ENCODE data around the gene C1orf210.

Gene C1orf210

DNA sequence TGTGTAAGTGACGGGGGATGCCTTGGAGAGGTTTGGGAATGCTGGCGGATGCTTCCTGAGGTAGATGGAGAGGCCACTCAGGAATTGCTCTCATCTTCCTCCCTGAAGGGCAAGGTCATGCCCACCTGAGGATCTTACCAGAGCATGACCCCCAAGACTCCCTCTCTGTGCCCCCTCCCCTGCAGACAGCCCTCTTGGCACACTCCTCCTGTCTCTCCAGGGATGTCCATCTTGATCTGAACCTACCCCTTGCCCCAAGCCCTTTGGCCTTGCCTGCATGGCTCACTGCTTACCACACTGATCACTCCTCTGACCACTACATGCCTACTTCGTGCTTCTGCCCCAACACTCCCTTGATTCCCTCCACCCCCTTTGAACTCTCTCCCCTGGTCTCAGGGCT lies 34.4 kb upstream of the C1orf210 start:
- Histone ChIP-seq H3K4me3 (ENCODE audit: low read length in 2 of 2) (no peak overlapping the region), H3K4me1 (ENCODE audit: control insufficient read depth in 2 of 2, insufficient read depth in 2 of 2, low read length in 2 of 2) (no peaks in the 10 kb centered on the region), H3K9ac (ENCODE audit: low read depth in 1 of 2, low read length in 2 of 2) (no peak overlapping the region), H3K9me3 (ENCODE audit: control insufficient read depth in 2 of 2, low read length in 2 of 2) (no peaks in the 10 kb centered on the region), H3K27ac (ENCODE audit: low read depth in 2 of 2, low read length in 2 of 2) (no peak overlapping the region), H3K27me3 (ENCODE audit: control insufficient read depth in 2 of 2, insufficient read depth in 2 of 2, low read length in 2 of 2) (no peaks in the 10 kb centered on the region), H3K36me3 (ENCODE audit: control insufficient read depth in 2 of 2, insufficient read depth in 2 of 2, low read length in 2 of 2) (no peaks in the 10 kb centered on the region)

DNA sequence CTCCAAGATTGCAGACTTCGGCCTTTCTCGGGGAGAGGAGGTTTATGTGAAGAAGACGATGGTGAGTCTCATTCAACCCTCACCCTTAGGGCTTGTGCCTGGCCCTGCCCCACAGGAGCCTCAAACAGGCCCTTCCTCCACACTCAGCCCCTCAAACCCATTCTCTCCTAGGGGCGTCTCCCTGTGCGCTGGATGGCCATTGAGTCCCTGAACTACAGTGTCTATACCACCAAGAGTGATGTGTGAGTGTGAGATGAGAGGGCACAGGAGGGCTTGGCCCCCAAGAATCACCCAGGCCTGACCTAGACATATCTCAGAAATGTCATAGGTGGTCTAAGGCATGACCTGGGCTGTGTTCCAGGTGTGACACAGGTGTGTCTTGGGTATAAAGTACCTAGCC lies 33.9 kb upstream of the C1orf210 start:
- no peaks in the 10 kb centered on the region for H3K36me3 ChIP-seq (ENCODE audit: control insufficient read depth in 2 of 2, insufficient read depth in 2 of 2, low read length in 2 of 2)
- no peak overlapping the region for H3K4me3 ChIP-seq (ENCODE audit: low read length in 2 of 2)
- no peak overlapping the region for H3K27ac ChIP-seq (ENCODE audit: low read depth in 2 of 2, low read length in 2 of 2)
- H3K9me3 ChIP-seq (ENCODE audit: control insufficient read depth in 2 of 2, low read length in 2 of 2) = no peaks in the 10 kb centered on the region
- no peaks in the 10 kb centered on the region for H3K4me1 ChIP-seq (ENCODE audit: control insufficient read depth in 2 of 2, insufficient read depth in 2 of 2, low read length in 2 of 2)
- no peak overlapping the region for H3K9ac ChIP-seq (ENCODE audit: low read depth in 1 of 2, low read length in 2 of 2)
- H3K27me3 ChIP-seq (ENCODE audit: control insufficient read depth in 2 of 2, insufficient read depth in 2 of 2, low read length in 2 of 2) = no peaks in the 10 kb centered on the region

DNA sequence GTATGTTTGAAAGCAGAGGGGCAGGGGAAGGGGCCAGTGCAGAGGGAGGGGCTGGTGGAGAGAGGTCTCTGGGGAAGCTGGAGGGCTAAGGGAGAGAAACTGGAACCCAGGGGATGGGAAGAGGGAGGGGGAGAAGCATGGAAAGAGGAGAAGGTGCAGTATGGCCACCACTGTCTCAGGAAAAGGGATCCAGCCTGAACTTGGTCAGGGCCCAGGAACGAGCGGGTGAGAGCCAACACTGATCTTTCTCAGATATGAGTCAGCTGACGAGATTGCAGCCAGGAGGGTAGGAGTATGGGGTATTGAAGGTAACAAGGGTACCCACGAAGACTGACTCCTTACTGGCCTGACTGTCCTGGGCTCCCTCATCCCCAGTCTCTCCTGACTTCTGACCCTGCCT lies 33.5 kb upstream of the C1orf210 start:
- Histone ChIP-seq H3K36me3 (ENCODE audit: control insufficient read depth in 2 of 2, insufficient read depth in 2 of 2, low read length in 2 of 2) (no peaks in the 10 kb centered on the region), H3K27me3 (ENCODE audit: control insufficient read depth in 2 of 2, insufficient read depth in 2 of 2, low read length in 2 of 2) (no peaks in the 10 kb centered on the region), H3K9me3 (ENCODE audit: control insufficient read depth in 2 of 2, low read length in 2 of 2) (no peaks in the 10 kb centered on the region), H3K9ac (ENCODE audit: low read depth in 1 of 2, low read length in 2 of 2) (no peak overlapping the region), H3K27ac (ENCODE audit: low read depth in 2 of 2, low read length in 2 of 2) (no peak overlapping the region), H3K4me1 (ENCODE audit: control insufficient read depth in 2 of 2, insufficient read depth in 2 of 2, low read length in 2 of 2) (no peaks in the 10 kb centered on the region), H3K4me3 (ENCODE audit: low read length in 2 of 2) (no peak overlapping the region)

GRCh38 chr1:43317817-43318471 lies 32.6 kb upstream of the C1orf210 start:
- peaks cover 3 to 4% of the 10 kb centered on the region in 2 donors for H3K4me1 ChIP-seq (ENCODE audit: control insufficient read depth in 2 of 2, insufficient read depth in 2 of 2, low read length in 2 of 2)
- H3K36me3 ChIP-seq (ENCODE audit: control insufficient read depth in 2 of 2, insufficient read depth in 2 of 2, low read length in 2 of 2) = no peaks in the 10 kb centered on the region
- no peak overlapping the region for H3K9ac ChIP-seq (ENCODE audit: low read depth in 1 of 2, low read length in 2 of 2)
- no peaks in the 10 kb centered on the region for H3K27me3 ChIP-seq (ENCODE audit: control insufficient read depth in 2 of 2, insufficient read depth in 2 of 2, low read length in 2 of 2)
- H3K27ac ChIP-seq (ENCODE audit: low read depth in 2 of 2, low read length in 2 of 2) = no peak overlapping the region
- H3K9me3 ChIP-seq (ENCODE audit: control insufficient read depth in 2 of 2, low read length in 2 of 2) = no peaks in the 10 kb centered on the region
- H3K4me3 ChIP-seq (ENCODE audit: low read length in 2 of 2) = no peak overlapping the region

- H3K9me3 ChIP-seq (ENCODE audit: control insufficient read depth in 2 of 2, low read length in 2 of 2) = no peaks in the 10 kb centered on the region
- H3K4me3 ChIP-seq (ENCODE audit: low read length in 2 of 2) = no peak overlapping the region
- no peaks in the 10 kb centered on the region for H3K36me3 ChIP-seq (ENCODE audit: control insufficient read depth in 2 of 2, insufficient read depth in 2 of 2, low read length in 2 of 2)
- peaks cover 3 to 4% of the 10 kb centered on the region in 2 donors for H3K4me1 ChIP-seq (ENCODE audit: control insufficient read depth in 2 of 2, insufficient read depth in 2 of 2, low read length in 2 of 2)
- H3K9ac ChIP-seq (ENCODE audit: low read depth in 1 of 2, low read length in 2 of 2) = no peak overlapping the region
- no peak overlapping the region for H3K27ac ChIP-seq (ENCODE audit: low read depth in 2 of 2, low read length in 2 of 2)
- H3K27me3 ChIP-seq (ENCODE audit: control insufficient read depth in 2 of 2, insufficient read depth in 2 of 2, low read length in 2 of 2) = no peaks in the 10 kb centered on the region
These were observed 31.5 kb upstream of the C1orf210 start for GRCh38 chr1:43316738-43317520.

- Histone ChIP-seq H3K27ac (ENCODE audit: low read depth in 2 of 2, low read length in 2 of 2) (no peak overlapping the region), H3K36me3 (ENCODE audit: control insufficient read depth in 2 of 2, insufficient read depth in 2 of 2, low read length in 2 of 2) (no peaks in the 10 kb centered on the region), H3K27me3 (ENCODE audit: control insufficient read depth in 2 of 2, insufficient read depth in 2 of 2, low read length in 2 of 2) (no peaks in the 10 kb centered on the region), H3K9ac (ENCODE audit: low read depth in 1 of 2, low read length in 2 of 2) (no peak overlapping the region), H3K4me3 (ENCODE audit: low read length in 2 of 2) (no peak overlapping the region), H3K4me1 (ENCODE audit: control insufficient read depth in 2 of 2, insufficient read depth in 2 of 2, low read length in 2 of 2) (peaks cover 3 to 4% of the 10 kb centered on the region in 2 donors), H3K9me3 (ENCODE audit: control insufficient read depth in 2 of 2, low read length in 2 of 2) (no peaks in the 10 kb centered on the region)
These were observed 30.8 kb upstream of the C1orf210 start for GRCh38 chr1:43315963-43316737.

GRCh38 chr1:43315481-43315880 lies 30.1 kb upstream of the C1orf210 start:
- Histone ChIP-seq H3K36me3 (ENCODE audit: control insufficient read depth in 2 of 2, insufficient read depth in 2 of 2, low read length in 2 of 2) (no peaks in the 10 kb centered on the region), H3K9ac (ENCODE audit: low read depth in 1 of 2, low read length in 2 of 2) (no peak overlapping the region), H3K27ac (ENCODE audit: low read depth in 2 of 2, low read length in 2 of 2) (no peak overlapping the region), H3K27me3 (ENCODE audit: control insufficient read depth in 2 of 2, insufficient read depth in 2 of 2, low read length in 2 of 2) (no peaks in the 10 kb centered on the region), H3K9me3 (ENCODE audit: control insufficient read depth in 2 of 2, low read length in 2 of 2) (no peaks in the 10 kb centered on the region), H3K4me1 (ENCODE audit: control insufficient read depth in 2 of 2, insufficient read depth in 2 of 2, low read length in 2 of 2) (peaks cover 3 to 4% of the 10 kb centered on the region in 2 donors), H3K4me3 (ENCODE audit: low read length in 2 of 2) (no peak overlapping the region)

- Histone ChIP-seq H3K27me3 (ENCODE audit: control insufficient read depth in 2 of 2, insufficient read depth in 2 of 2, low read length in 2 of 2) (no peaks in the 10 kb centered on the region), H3K9me3 (ENCODE audit: control insufficient read depth in 2 of 2, low read length in 2 of 2) (no peaks in the 10 kb centered on the region), H3K27ac (ENCODE audit: low read depth in 2 of 2, low read length in 2 of 2) (no peak overlapping the region), H3K36me3 (ENCODE audit: control insufficient read depth in 2 of 2, insufficient read depth in 2 of 2, low read length in 2 of 2) (no peaks in the 10 kb centered on the region), H3K4me3 (ENCODE audit: low read length in 2 of 2) (no peak overlapping the region), H3K4me1 (ENCODE audit: control insufficient read depth in 2 of 2, insufficient read depth in 2 of 2, low read length in 2 of 2) (peaks cover 3 to 4% of the 10 kb centered on the region in 2 donors), H3K9ac (ENCODE audit: low read depth in 1 of 2, low read length in 2 of 2) (no peak overlapping the region)
These were observed 28.9 kb upstream of the C1orf210 start for GRCh38 chr1:43314233-43314632.

DNA sequence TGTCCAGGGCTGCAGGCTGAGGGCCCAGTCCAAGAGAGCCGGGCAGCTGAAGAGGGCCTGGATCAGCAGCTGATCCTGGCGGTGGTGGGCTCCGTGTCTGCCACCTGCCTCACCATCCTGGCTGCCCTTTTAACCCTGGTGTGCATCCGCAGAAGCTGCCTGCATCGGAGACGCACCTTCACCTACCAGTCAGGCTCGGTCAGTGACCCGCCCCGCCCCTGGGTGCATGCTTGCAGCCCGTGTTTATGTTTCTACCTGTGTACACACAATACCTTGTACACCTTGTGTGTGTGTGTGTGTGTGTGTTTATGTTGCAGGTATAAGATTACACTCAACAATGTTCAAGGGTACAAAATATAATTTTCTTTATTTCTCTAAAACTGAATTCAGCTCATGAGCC lies 28.4 kb upstream of the C1orf210 start:
- H3K36me3 ChIP-seq (ENCODE audit: control insufficient read depth in 2 of 2, insufficient read depth in 2 of 2, low read length in 2 of 2) = no peaks in the 10 kb centered on the region
- no peaks in the 10 kb centered on the region for H3K9me3 ChIP-seq (ENCODE audit: control insufficient read depth in 2 of 2, low read length in 2 of 2)
- peaks cover 3 to 4% of the 10 kb centered on the region in 2 donors for H3K4me1 ChIP-seq (ENCODE audit: control insufficient read depth in 2 of 2, insufficient read depth in 2 of 2, low read length in 2 of 2)
- no peaks in the 10 kb centered on the region for H3K27me3 ChIP-seq (ENCODE audit: control insufficient read depth in 2 of 2, insufficient read depth in 2 of 2, low read length in 2 of 2)
- no peak overlapping the region for H3K9ac ChIP-seq (ENCODE audit: low read depth in 1 of 2, low read length in 2 of 2)
- H3K4me3 ChIP-seq (ENCODE audit: low read length in 2 of 2) = no peak overlapping the region
- H3K27ac ChIP-seq (ENCODE audit: low read depth in 2 of 2, low read length in 2 of 2) = no peak overlapping the region
